Measurements from ENCODE around the gene CNTN5. TPM values are rescaled to one million over a fixed set of nuclear protein-coding genes. Genes with fewer than 3 reads are reported as not detected.
A peak's percentile ranks its signal among the peaks of the same experiment; 100 is the strongest.

CNTN5 gene
- polyA plus RNA-seq, 1 of the 3 experiments (the other 2 are of a cell fraction) = not detected

- H3K79me2 ChIP-seq (ENCODE audit: insufficient read depth) = no peaks in the 10 kb centered on the region
- H3K4me1 ChIP-seq (ENCODE audit: control insufficient read depth in 1 of 2, insufficient read depth in 2 of 2, low read depth in 1 of 2, low read length in 1 of 2) = no peaks in the 10 kb centered on the region; a peak in 1 of 4 replicates
- no peaks in the 10 kb centered on the region for H3K36me3 ChIP-seq (replicated peaks in 1 of 2; ENCODE audit: control insufficient read depth in 1 of 2, insufficient read depth in 2 of 2, low read length in 1 of 2)
- WGBS (ENCODE audit: low lambda C conversion rate) = 3% methylated on average over 8 of the region's 8 CpGs
- H3K4me3 ChIP-seq (ENCODE audit: low read depth in 2 of 2, low read length in 1 of 2) = peak overlapping the region; percentile 48 to 64
- H3K9ac ChIP-seq = no peak overlapping the region
- no peak for DNase-seq
- H3K27ac ChIP-seq (ENCODE audit: low read depth in 2 of 2, low read length in 1 of 2) = no peak overlapping the region
- no peaks in the 10 kb centered on the region for H3K9me2 ChIP-seq
- no peaks in the 10 kb centered on the region for H3K27me3 ChIP-seq (ENCODE audit: insufficient read depth)
- no peak for TF ChIP-seq CHD2 (IDR thresholded peaks at IDR 0.05; ENCODE audit: low read length, partially characterized antibody)
- no peak for TF ChIP-seq SMC3 (IDR thresholded peaks at IDR 0.05; ENCODE audit: low read depth, low read length)
- peak overlapping the region; percentile 76 for H2AFZ ChIP-seq (ENCODE audit: low read depth)
- H3K9me3 ChIP-seq = no peaks in the 10 kb centered on the region
- no peaks in the 10 kb centered on the region for H3F3A ChIP-seq (replicated peaks; ENCODE audit: insufficient read depth)
- ChIA-PET CTCF (no interaction called here), POLR2A (no interaction called here)
- no peaks in the 10 kb centered on the region for H4K20me1 ChIP-seq (ENCODE audit: insufficient read depth)
- peak overlapping the region; percentile 76 for H3K4me2 ChIP-seq
Observed at GRCh38 chr11:99069856-99070444, 49.2 kb downstream of the CNTN5 start.

GRCh38 chr11:99079576-99079975 is 58.8 kb downstream of the CNTN5 start:
- Histone ChIP-seq H3K27ac (ENCODE audit: low read depth in 2 of 2, low read length in 1 of 2) (no peak overlapping the region), H3K36me3 (replicated peaks in 1 of 2; ENCODE audit: control insufficient read depth in 1 of 2, insufficient read depth in 2 of 2, low read length in 1 of 2) (no peaks in the 10 kb centered on the region), H3F3A (replicated peaks; ENCODE audit: insufficient read depth) (no peaks in the 10 kb centered on the region), H3K4me1 (ENCODE audit: control insufficient read depth in 1 of 2, insufficient read depth in 2 of 2, low read depth in 1 of 2, low read length in 1 of 2) (no peaks in the 10 kb centered on the region), H3K9me3 (no peaks in the 10 kb centered on the region), H3K4me3 (ENCODE audit: low read depth in 2 of 2, low read length in 1 of 2) (no peak overlapping the region), H3K9me2 (no peaks in the 10 kb centered on the region), H2AFZ (ENCODE audit: low read depth) (no peak overlapping the region), H4K20me1 (ENCODE audit: insufficient read depth) (no peaks in the 10 kb centered on the region), H3K27me3 (ENCODE audit: insufficient read depth) (no peaks in the 10 kb centered on the region), H3K79me2 (ENCODE audit: insufficient read depth) (no peaks in the 10 kb centered on the region), H3K4me2 (no peak overlapping the region), H3K9ac (no peak overlapping the region)
- ChIA-PET CTCF (no interaction called here), POLR2A (no interaction called here)
- 8% methylated on average over 3 of the region's 3 CpGs for WGBS (ENCODE audit: low lambda C conversion rate)
- no peak for DNase-seq
- TF ChIP-seq FOXJ3 (CRISPR knock-in tag; IDR thresholded peaks at IDR 0.05) (no peak), TAF1 (IDR thresholded peaks at IDR 0.05; ENCODE audit: borderline replicate concordance, low read depth, low read length) (no peak), FOXM1 (IDR thresholded peaks at IDR 0.05; ENCODE audit: low read depth) (no peak), TEAD4 (IDR thresholded peaks at IDR 0.05; ENCODE audit: borderline replicate concordance, insufficient read depth) (no peak), REST (IDR thresholded peaks at IDR 0.05; ENCODE audit: low read depth, low read length) (no peak), GABPA (IDR thresholded peaks at IDR 0.05; ENCODE audit: low read depth) (no peak), RFX5 (IDR thresholded peaks at IDR 0.05; ENCODE audit: low read length) (no peak), MXI1 (IDR thresholded peaks at IDR 0.05; ENCODE audit: low read depth, low read length) (no peak), YY1 (IDR thresholded peaks at IDR 0.05; ENCODE audit: low read depth) (no peak), EZH2phosphoT487 (IDR thresholded peaks at IDR 0.05; ENCODE audit: borderline replicate concordance, low read depth) (no peak), MAX (IDR thresholded peaks at IDR 0.05; ENCODE audit: low read depth) (no peak), SMC3 (IDR thresholded peaks at IDR 0.05; ENCODE audit: low read depth, low read length) (no peak), IRF3 (IDR thresholded peaks at IDR 0.05; ENCODE audit: low read depth, low read length) (no peak), RXRA (IDR thresholded peaks at IDR 0.05; ENCODE audit: borderline replicate concordance, low read depth) (no peak), ZBTB33 (IDR thresholded peaks at IDR 0.05; ENCODE audit: borderline replicate concordance, low read depth) (no peak), PBX3 (IDR thresholded peaks at IDR 0.05) (no peak), CHD2 (IDR thresholded peaks at IDR 0.05; ENCODE audit: low read length, partially characterized antibody) (no peak), USF2 (IDR thresholded peaks at IDR 0.05; ENCODE audit: borderline replicate concordance, low read depth, low read length) (no peak)

Data from SK-N-SH (cell line).